Stimulated activated memory B cell treated with anti-CD40 and anti-IgM and Interleukin-4, amounts not matched to agents 10 μg/mL and 1 μg/mL and 100 μg/mL, for 72 hours (primary cell): ENCODE measurements around the gene SLFN5.
A peak's percentile ranks its signal among the peaks of the same experiment; 100 is the strongest.
"Not testable (repeated sequence)": the region's sequence is repeated elsewhere in the genome, so short reads cannot be mapped to it uniquely, and the experiment has no call there.

Experiments used
- ATAC-seq: fragments of 150-1000 bp; cut with Tn5 transposase; 2 replicates; pipeline ENCODE4 v1.10.0; 2021
- H3K27ac Mint-ChIP-seq: one replicate; pipeline ENCODE4 v1.8.0; 2022; ENCODE audit warnings: mild to moderate bottlenecking, mixed read lengths
- H3K27me3 Mint-ChIP-seq: one replicate; pipeline ENCODE4 v1.8.0; 2022; ENCODE audit warnings: mixed read lengths
- H3K36me3 Mint-ChIP-seq: one replicate; pipeline ENCODE4 v1.8.0; 2022; ENCODE audit warnings: mixed read lengths
- H3K4me1 Mint-ChIP-seq: one replicate; pipeline ENCODE4 v1.8.0; 2022; ENCODE audit warnings: mixed read lengths
- H3K4me3 Mint-ChIP-seq: one replicate; pipeline ENCODE4 v1.8.0; 2022; ENCODE audit warnings: mild to moderate bottlenecking, moderate library complexity, mixed read lengths
- H3K9me3 Mint-ChIP-seq: one replicate; pipeline ENCODE4 v1.8.0; 2022; ENCODE audit warnings: mixed read lengths

Gene SLFN5

GRCh38 chr17:35257208-35257659, 14.4 kb downstream of the SLFN5 start:
- no peak for ATAC-seq
- H3K36me3 Mint-ChIP-seq: peaks cover 16% of the 10 kb centered on the region
- peaks cover 13% of the 10 kb centered on the region for H3K4me1 Mint-ChIP-seq

DNA sequence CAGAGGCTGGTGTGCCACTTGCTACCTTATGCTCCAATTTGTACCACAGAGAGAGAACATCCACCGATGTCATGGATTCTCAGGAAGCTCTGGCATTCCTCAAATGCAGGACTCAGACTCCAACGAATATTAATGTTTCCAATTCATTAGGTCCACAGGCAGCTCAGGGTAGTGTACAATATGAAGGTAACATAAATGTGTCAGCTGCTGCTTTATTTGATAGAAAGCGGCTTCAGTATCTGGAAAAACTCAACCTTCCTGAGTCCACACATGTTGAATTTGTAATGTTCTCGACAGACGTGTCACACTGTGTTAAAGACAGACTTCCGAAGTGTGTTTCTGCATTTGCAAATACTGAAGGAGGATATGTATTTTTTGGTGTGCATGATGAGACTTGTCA, 16.1 kb downstream of the SLFN5 start:
- H3K36me3 Mint-ChIP-seq: peaks cover 32% of the 10 kb centered on the region
- H3K27ac Mint-ChIP-seq: no peak overlapping the region
- H3K27me3 Mint-ChIP-seq: no peaks in the 10 kb centered on the region
- H3K4me3 Mint-ChIP-seq: no peak overlapping the region
- no peak for ATAC-seq
- no peaks in the 10 kb centered on the region for H3K9me3 Mint-ChIP-seq
- H3K4me1 Mint-ChIP-seq: no peaks in the 10 kb centered on the region

More at GRCh38 chr17:35257208-35257659, 14.4 kb downstream of the SLFN5 start:
- H3K4me3 Mint-ChIP-seq: no peak overlapping the region
- H3K27ac Mint-ChIP-seq: no peak overlapping the region
- no peaks in the 10 kb centered on the region for H3K27me3 Mint-ChIP-seq
- H3K9me3 Mint-ChIP-seq: no peaks in the 10 kb centered on the region

GRCh38 chr17:35265071-35265470, 22.2 kb downstream of the SLFN5 start:
- H3K9me3 Mint-ChIP-seq: no peaks in the 10 kb centered on the region
- no peak overlapping the region for H3K4me3 Mint-ChIP-seq
- no peak for ATAC-seq
- H3K27ac Mint-ChIP-seq: no peak overlapping the region
- no peaks in the 10 kb centered on the region for H3K4me1 Mint-ChIP-seq
- no peaks in the 10 kb centered on the region for H3K27me3 Mint-ChIP-seq
- H3K36me3 Mint-ChIP-seq: peaks cover 39% of the 10 kb centered on the region

- no peak overlapping the region for H3K4me3 Mint-ChIP-seq
- H3K27ac Mint-ChIP-seq: no peak overlapping the region
- H3K36me3 Mint-ChIP-seq: peaks cover 39% of the 10 kb centered on the region
- H3K27me3 Mint-ChIP-seq: peaks cover under 1% of the 10 kb centered on the region
- H3K9me3 Mint-ChIP-seq: no peaks in the 10 kb centered on the region
- H3K4me1 Mint-ChIP-seq: no peaks in the 10 kb centered on the region
- no peak for ATAC-seq
Observed at GRCh38 chr17:35265566-35266141, 22.8 kb downstream of the SLFN5 start.

GRCh38 chr17:35274167-35275066, 31.5 kb downstream of the SLFN5 start:
- not testable (repeated sequence) for H3K36me3 Mint-ChIP-seq, ATAC-seq, H3K4me3 Mint-ChIP-seq, H3K4me1 Mint-ChIP-seq, H3K27ac Mint-ChIP-seq, H3K9me3 Mint-ChIP-seq
- peaks cover 59% of the 10 kb centered on the region for H3K27me3 Mint-ChIP-seq

DNA sequence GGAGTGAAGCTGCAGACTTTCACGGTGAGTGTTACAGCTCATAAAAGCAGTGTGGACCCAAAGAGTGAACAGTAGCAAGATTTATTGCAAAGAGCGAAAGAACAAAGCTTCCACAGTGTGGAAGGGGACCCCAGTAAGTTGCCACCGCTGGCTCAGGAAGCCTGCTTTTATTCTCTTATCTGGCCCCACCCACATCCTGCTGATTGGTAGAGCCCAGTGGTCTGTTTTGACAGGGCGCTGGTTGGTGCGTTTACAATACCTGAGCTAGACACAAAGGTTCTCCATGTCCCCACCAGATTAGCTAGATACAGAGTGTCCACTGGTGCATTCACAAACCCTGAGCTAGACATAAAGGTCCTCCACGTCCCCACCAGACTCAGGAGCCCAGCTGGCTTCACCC, 35.6 kb downstream of the SLFN5 start:
- H3K4me1 Mint-ChIP-seq, H3K27ac Mint-ChIP-seq, H3K4me3 Mint-ChIP-seq, H3K36me3 Mint-ChIP-seq, ATAC-seq, H3K9me3 Mint-ChIP-seq: not testable (repeated sequence)
- peaks cover 34% of the 10 kb centered on the region for H3K27me3 Mint-ChIP-seq

GRCh38 chr17:35278876-35279275, 36.0 kb downstream of the SLFN5 start:
- ATAC-seq, H3K27ac Mint-ChIP-seq, H3K4me1 Mint-ChIP-seq, H3K4me3 Mint-ChIP-seq, H3K36me3 Mint-ChIP-seq, H3K9me3 Mint-ChIP-seq: not testable (repeated sequence)
- peaks cover 29% of the 10 kb centered on the region for H3K27me3 Mint-ChIP-seq

GRCh38 chr17:35283767-35284166, 40.9 kb downstream of the SLFN5 start:
- peaks cover 4% of the 10 kb centered on the region for H3K4me1 Mint-ChIP-seq
- no peaks in the 10 kb centered on the region for H3K36me3 Mint-ChIP-seq
- H3K4me3 Mint-ChIP-seq: no peak overlapping the region
- H3K27ac Mint-ChIP-seq: no peak overlapping the region
- H3K9me3 Mint-ChIP-seq: no peaks in the 10 kb centered on the region
- no peaks in the 10 kb centered on the region for H3K27me3 Mint-ChIP-seq
- ATAC-seq: no peak

GRCh38 chr17:35284955-35285354, 42.1 kb downstream of the SLFN5 start:
- H3K4me3 Mint-ChIP-seq: no peak overlapping the region
- ATAC-seq: no peak
- no peaks in the 10 kb centered on the region for H3K27me3 Mint-ChIP-seq
- H3K27ac Mint-ChIP-seq: no peak overlapping the region
- H3K36me3 Mint-ChIP-seq: no peaks in the 10 kb centered on the region
- H3K4me1 Mint-ChIP-seq: peaks cover 12% of the 10 kb centered on the region
- H3K9me3 Mint-ChIP-seq: no peaks in the 10 kb centered on the region

DNA sequence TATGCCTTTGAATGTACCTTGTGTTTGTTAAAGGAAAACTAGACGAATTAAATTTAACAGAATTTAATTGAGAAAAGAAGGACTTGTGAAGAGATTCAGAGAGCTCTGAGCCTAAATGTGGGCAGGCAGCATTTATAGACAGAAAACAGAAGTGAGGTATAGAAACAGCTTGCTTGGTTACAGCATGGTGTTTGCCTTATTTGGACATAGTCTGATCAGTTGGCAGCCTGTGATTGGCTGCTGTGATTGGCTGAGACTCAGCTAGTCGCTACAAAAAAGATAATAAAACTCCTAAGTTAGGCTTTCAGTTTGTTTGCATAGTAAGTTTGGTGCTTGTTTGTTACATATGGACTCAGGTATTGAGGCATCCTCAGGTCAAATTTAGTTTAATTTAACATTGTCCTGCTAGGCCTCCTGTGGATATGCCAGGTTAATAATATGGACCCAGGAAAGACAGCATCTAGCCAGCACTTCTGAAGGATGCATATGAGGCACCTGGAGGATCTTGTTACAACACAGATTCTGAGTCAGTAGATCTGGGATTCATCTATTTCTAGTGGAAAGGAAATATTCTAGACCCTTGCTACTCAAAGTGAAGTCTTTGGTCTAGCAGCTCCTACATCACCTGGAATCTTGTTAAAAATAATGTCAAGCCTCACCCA, 43.4 kb downstream of the SLFN5 start:
- Mint-ChIP-seq H3K4me1 (peaks cover 12% of the 10 kb centered on the region), H3K4me3 (no peak overlapping the region), H3K9me3 (no peaks in the 10 kb centered on the region), H3K27me3 (no peaks in the 10 kb centered on the region), H3K27ac (no peak overlapping the region), H3K36me3 (no peaks in the 10 kb centered on the region)
- no peak for ATAC-seq

- Mint-ChIP-seq H3K4me1 (peaks cover 12% of the 10 kb centered on the region), H3K27ac (no peak overlapping the region), H3K27me3 (no peaks in the 10 kb centered on the region), H3K36me3 (no peaks in the 10 kb centered on the region), H3K4me3 (no peak overlapping the region), H3K9me3 (no peaks in the 10 kb centered on the region)
- no peak for ATAC-seq
Observed at GRCh38 chr17:35287286-35287811, 44.5 kb downstream of the SLFN5 start.

GRCh38 chr17:35289222-35289621, 46.4 kb downstream of the SLFN5 start:
- ATAC-seq: no peak
- Mint-ChIP-seq H3K4me3 (peak overlapping the region; percentile 46), H3K4me1 (peaks cover 12% of the 10 kb centered on the region), H3K36me3 (no peaks in the 10 kb centered on the region), H3K9me3 (no peaks in the 10 kb centered on the region), H3K27ac (peak overlapping the region; percentile 60), H3K27me3 (no peaks in the 10 kb centered on the region)

GRCh38 chr17:35291802-35292201, 48.9 kb downstream of the SLFN5 start:
- no peak for ATAC-seq
- no peaks in the 10 kb centered on the region for H3K9me3 Mint-ChIP-seq
- H3K4me3 Mint-ChIP-seq: no peak overlapping the region
- no peak overlapping the region for H3K27ac Mint-ChIP-seq
- no peaks in the 10 kb centered on the region for H3K36me3 Mint-ChIP-seq
- no peaks in the 10 kb centered on the region for H3K27me3 Mint-ChIP-seq
- H3K4me1 Mint-ChIP-seq: peaks cover 12% of the 10 kb centered on the region

DNA sequence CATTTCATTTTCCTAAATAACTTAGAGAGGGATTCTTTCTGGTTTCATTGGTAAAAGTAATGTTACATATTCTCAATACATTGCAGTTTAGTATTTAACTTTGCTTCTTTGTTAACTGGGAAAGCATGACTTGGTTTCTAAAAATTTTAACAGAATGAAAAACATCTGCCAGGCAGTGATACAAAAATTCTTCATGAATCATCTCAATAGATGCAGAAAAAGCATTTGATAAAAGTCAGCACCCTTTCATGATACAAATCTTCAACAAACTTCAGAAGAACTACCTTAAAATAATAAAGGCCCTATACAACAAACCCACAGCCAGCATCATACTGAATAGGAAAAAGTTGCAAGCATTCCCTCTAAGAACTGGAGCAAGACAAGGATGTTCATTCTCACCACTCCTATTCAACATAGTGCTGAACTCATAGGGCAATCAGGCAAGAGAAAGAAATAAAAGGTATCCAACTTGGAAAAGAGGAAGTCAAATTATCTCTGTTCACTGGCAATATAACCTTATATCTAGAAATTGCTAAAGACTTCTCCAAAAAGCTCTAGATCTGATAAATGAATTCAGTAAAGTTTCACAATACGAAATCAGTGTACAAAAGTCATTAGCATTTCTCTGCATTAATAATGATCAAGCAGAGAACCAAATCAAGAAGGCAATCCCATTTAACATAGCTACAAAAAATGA, 50.4 kb downstream of the SLFN5 start:
- no peak for ATAC-seq
- no peak overlapping the region for H3K4me3 Mint-ChIP-seq
- no peak overlapping the region for H3K27ac Mint-ChIP-seq
- no peaks in the 10 kb centered on the region for H3K9me3 Mint-ChIP-seq
- H3K36me3 Mint-ChIP-seq: no peaks in the 10 kb centered on the region
- H3K27me3 Mint-ChIP-seq: peaks cover 10% of the 10 kb centered on the region
- peaks cover 12% of the 10 kb centered on the region for H3K4me1 Mint-ChIP-seq

DNA sequence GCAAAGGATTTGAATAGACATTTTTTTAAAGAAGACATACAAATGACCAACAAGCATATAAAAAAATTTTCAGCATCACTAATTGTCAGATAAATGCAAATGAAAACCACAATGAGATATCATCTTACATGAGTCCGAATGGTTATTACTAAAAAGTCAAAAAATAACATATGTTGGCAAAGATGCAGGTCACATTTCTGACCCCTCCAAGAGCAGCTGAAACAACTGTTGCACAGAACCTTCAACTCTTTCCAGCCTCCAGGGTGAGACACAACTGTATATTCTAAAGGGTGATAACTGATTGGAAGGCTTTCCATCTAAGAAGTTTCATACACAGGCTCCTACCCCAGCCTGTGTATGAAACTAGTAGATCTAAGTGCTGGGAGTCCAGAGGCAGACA, 51.9 kb downstream of the SLFN5 start:
- ATAC-seq: no peak
- H3K36me3 Mint-ChIP-seq: no peaks in the 10 kb centered on the region
- H3K4me1 Mint-ChIP-seq: no peaks in the 10 kb centered on the region
- no peaks in the 10 kb centered on the region for H3K9me3 Mint-ChIP-seq
- no peak overlapping the region for H3K27ac Mint-ChIP-seq
- H3K4me3 Mint-ChIP-seq: no peak overlapping the region
- H3K27me3 Mint-ChIP-seq: peaks cover 24% of the 10 kb centered on the region
